Ovary (tissue), 3 donors: ENCODE results near the gene TLR8.

Experiments
- CTCF ChIP-seq, 3 donors: fragments of 450-650 bp in 2 of 3; fragments of 200-600 bp in 1 of 3; IDR thresholded peaks; one replicate each; pipeline versions ENCODE4 v1.5.1 to v1.8.0; 2016 to 2022; ENCODE audit warnings: antibody characterized with exemption in 3 of 3, mild to moderate bottlenecking in 1 of 3
- POLR2A ChIP-seq: fragments of 450-650 bp; IDR thresholded peaks from one replicate; pipeline ENCODE4 v1.6.1; 2017; ENCODE audit warnings: antibody characterized with exemption, mild to moderate bottlenecking, moderate library complexity
- donor health status: DM: no; HTN: no; CAD: no.

DNA sequence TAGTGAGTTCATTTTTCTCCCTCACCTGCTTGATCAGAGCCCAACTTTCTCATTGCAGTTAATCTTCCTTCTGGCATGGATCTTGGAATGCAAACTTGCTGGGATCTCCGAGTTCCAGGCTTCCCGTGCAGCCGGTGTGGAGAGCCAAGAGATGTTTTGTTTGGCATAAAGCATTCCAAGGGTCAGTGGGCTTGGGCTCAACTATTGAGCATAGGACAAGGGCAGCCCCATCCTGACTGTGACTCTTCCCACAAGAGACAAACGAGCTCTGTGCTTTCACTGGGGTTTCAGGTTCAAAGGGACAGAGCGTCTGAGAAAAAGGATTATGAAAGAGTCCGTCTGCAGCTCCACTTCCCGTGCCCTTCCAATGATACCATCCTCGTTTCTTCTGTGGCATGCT lies 29.0 kb upstream of the TLR8 start:
- TF ChIP-seq POLR2A (no peak), CTCF (IDR thresholded peaks at IDR 0.05) (no peak)
